Effector memory CD4-positive, alpha-beta T cell (primary cell): ENCODE measurements around the gene GTF3C2.
A peak's percentile ranks its signal among the peaks of the same experiment; 100 is the strongest.
"Not testable (repeated sequence)": the region's sequence is repeated elsewhere in the genome, so short reads cannot be mapped to it uniquely, and the experiment has no call there.

Experiments used
- DNase-seq, 3 donors: peaks; one replicate each; pipeline ENCODE4 v3.0.0-alpha.2; 2020
- H3K27ac ChIP-seq: 2 replicates; pipeline ENCODE4 v1.7.0; 2013; ENCODE audit warnings: mild to moderate bottlenecking, low read length, moderate library complexity; ENCODE audit not compliant: insufficient read depth, poor library complexity, severe bottlenecking
- H3K27me3 ChIP-seq: replicated peaks from 2 replicates; pipeline ENCODE4 v1.7.0; 2013; ENCODE audit warnings: mild to moderate bottlenecking, low read length; ENCODE audit not compliant: insufficient read depth, control insufficient read depth, poor library complexity, severe bottlenecking
- H3K36me3 ChIP-seq: 2 replicates; pipeline ENCODE4 v1.7.0; 2013; ENCODE audit warnings: mild to moderate bottlenecking, low read length, moderate library complexity; ENCODE audit not compliant: control insufficient read depth, insufficient read depth
- H3K4me1 ChIP-seq: 2 replicates; pipeline ENCODE4 v1.7.0; 2013; ENCODE audit warnings: low read length, mild to moderate bottlenecking; ENCODE audit not compliant: control insufficient read depth, insufficient read depth, poor library complexity, severe bottlenecking
- H3K4me3 ChIP-seq: 2 replicates; pipeline ENCODE4 v1.7.0; 2013; ENCODE audit warnings: low read length, low read depth, mild to moderate bottlenecking; ENCODE audit not compliant: insufficient read depth, poor library complexity, severe bottlenecking
- H3K9me3 ChIP-seq: 2 replicates; pipeline ENCODE4 v1.7.0; 2013; ENCODE audit warnings: mild to moderate bottlenecking, low read length, moderate library complexity; ENCODE audit not compliant: control insufficient read depth

GTF3C2 gene

GRCh38 chr2:27322301-27322765 is 34.2 kb downstream of the GTF3C2 start:
- peak overlapping the region; percentile 88 for H3K4me3 ChIP-seq
- peak overlapping the region; percentile 95 for H3K27ac ChIP-seq
- peaks cover 12% of the 10 kb centered on the region for H3K36me3 ChIP-seq
- peaks cover 13% of the 10 kb centered on the region for H3K4me1 ChIP-seq
- no peaks in the 10 kb centered on the region for H3K9me3 ChIP-seq
- no peak for DNase-seq
- H3K27me3 ChIP-seq = no peaks in the 10 kb centered on the region

DNA sequence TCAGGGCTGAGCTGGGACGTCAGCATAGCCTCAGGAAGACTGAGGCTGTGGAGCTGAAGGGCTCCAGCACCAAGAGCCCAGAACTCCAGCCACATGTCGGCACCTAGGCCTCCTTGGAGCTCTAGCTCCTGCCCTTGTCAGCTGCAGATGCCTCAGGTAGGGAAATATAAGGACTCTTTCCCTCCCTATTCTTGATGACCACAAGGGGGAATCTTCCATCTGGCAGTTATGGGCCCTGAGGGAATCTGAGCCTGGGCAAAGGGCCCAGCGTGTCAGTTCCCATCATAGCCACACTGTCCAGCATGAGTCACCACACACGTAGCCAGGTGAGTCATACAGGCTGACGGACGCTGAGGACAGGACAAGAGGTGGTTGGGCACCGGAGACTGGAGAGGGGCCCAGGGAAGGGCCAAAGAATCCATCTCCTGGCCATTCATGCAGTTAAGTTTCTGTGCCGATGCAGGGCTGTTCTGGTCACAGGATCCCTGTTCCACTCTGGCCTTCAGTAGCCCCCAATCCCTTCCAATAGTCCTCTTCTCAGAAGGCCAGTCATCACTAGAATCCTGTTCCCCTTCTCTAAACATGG is 35.5 kb downstream of the GTF3C2 start:
- Histone ChIP-seq H3K36me3 (peaks cover under 1% of the 10 kb centered on the region), H3K27ac (no peak overlapping the region), H3K9me3 (no peaks in the 10 kb centered on the region), H3K4me3 (no peak overlapping the region), H3K27me3 (no peaks in the 10 kb centered on the region), H3K4me1 (peaks cover 13% of the 10 kb centered on the region)
- no peak for DNase-seq

GRCh38 chr2:27319839-27320238 is 36.7 kb downstream of the GTF3C2 start:
- not testable (repeated sequence) for H3K27me3 ChIP-seq, H3K36me3 ChIP-seq, H3K4me3 ChIP-seq, H3K27ac ChIP-seq, DNase-seq, H3K9me3 ChIP-seq
- peaks cover 13% of the 10 kb centered on the region for H3K4me1 ChIP-seq

DNA sequence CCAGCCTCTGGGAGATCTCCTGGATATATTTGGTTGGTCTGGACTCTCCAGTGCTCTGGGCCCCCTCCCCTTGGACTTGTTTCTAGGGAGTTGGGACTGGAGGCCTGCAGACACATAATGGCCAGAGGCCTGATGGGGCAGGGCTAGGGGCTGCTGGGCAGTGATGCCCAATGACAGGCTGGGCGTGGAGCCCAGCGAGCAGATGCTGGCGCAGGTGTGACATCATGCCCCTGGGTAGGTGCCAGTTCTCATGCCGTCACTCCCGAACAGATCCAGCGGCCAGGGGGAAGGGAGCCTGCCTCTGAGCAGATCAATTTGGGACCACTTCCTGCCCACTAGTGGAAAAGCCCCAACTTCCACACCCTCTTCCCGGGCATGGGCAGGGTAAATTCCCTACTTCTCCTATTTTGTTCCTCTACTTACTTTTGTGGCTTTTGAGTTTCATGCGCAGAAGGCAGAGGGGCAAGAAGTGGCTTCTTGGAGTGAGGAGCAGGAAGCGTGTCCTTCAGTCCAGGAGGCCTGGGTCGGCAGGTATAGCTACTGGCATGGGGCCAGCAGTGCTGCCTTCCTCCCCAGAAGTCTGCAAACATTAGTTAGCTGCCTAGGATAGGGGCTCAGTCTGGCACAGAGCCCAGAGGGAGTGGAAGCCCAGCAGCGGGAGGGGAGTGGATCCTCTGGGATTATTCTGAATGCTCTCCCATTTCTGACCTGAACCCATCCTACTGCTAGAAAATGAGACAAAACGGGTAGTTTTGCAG is 39.7 kb downstream of the GTF3C2 start:
- H3K4me1 ChIP-seq = peaks cover under 1% of the 10 kb centered on the region
- no peaks in the 10 kb centered on the region for H3K9me3 ChIP-seq
- H3K4me3 ChIP-seq = no peak overlapping the region
- no peaks in the 10 kb centered on the region for H3K36me3 ChIP-seq
- H3K27ac ChIP-seq = no peak overlapping the region
- DNase-seq = no peak
- no peaks in the 10 kb centered on the region for H3K27me3 ChIP-seq

DNA sequence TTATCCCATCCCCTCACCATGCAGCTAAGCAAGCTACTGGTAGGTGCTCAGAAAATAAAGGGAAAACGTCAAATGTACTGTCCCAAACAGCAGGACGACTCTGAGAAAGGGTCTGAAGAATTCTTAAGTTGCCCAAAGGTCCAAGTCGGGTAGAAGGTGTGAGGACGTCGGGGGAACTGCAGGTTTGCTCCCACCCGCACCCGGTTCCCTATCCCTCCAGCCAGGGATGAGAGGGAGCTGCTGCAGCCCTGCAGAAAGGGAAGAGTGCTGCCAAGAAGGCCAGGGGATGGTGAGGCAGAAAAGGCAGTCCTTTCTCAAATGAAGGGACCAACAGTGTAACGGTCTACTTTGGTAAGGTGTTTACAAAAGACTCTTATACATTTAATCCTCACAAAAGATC is 41.4 kb downstream of the GTF3C2 start:
- Histone ChIP-seq H3K27me3 (no peaks in the 10 kb centered on the region), H3K36me3 (peaks cover 4% of the 10 kb centered on the region), H3K9me3 (no peaks in the 10 kb centered on the region), H3K4me3 (no peak overlapping the region), H3K4me1 (no peaks in the 10 kb centered on the region), H3K27ac (no peak overlapping the region)
- no peak for DNase-seq

DNA sequence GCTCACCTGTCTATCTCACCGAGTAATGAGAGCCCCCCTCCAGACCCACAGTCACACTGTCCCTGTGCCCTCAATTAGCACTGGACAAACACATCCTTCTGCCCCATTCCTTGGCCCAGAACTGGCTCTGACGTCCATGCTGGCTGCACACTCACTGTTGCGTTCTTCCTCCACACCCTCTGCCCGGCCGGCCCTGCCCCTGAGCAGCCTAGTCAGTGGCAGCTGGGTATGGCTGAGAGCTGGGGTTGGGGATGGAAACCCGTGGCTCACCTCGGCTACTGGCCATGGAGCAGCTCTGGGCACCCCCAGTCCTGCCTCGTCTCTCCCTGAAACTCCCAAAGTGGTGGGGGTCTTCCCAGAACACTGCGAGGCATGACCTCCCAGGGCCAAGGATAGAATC is 41.9 kb downstream of the GTF3C2 start:
- DNase-seq = no peak
- Histone ChIP-seq H3K9me3 (no peaks in the 10 kb centered on the region), H3K4me1 (no peaks in the 10 kb centered on the region), H3K27me3 (no peaks in the 10 kb centered on the region), H3K27ac (no peak overlapping the region), H3K36me3 (peaks cover 4% of the 10 kb centered on the region), H3K4me3 (no peak overlapping the region)

GRCh38 chr2:27313882-27314645 is 42.5 kb downstream of the GTF3C2 start:
- H3K27me3 ChIP-seq = no peaks in the 10 kb centered on the region
- H3K27ac ChIP-seq = no peak overlapping the region
- no peaks in the 10 kb centered on the region for H3K4me1 ChIP-seq
- no peak for DNase-seq
- no peak overlapping the region for H3K4me3 ChIP-seq
- H3K36me3 ChIP-seq = peaks cover 4% of the 10 kb centered on the region
- H3K9me3 ChIP-seq = no peaks in the 10 kb centered on the region

DNA sequence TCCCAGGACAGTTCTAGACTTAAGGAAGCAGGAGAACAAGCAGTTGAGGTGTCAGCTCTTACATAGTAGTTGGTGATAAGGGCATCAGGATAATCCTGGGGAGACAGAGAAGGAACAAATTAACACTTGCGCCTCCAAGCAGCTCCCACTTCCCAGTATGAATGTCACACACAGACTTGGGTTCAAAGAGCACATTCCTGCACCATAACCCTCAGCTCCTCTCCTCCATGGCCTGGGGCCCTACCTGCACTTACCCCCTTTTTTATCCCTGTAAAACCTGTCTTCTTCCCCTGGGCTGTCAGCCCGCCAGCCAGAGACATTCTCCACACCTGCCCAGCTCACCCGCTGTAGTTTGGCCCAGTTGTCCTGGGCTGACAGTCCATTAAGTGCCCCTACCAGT is 44.4 kb downstream of the GTF3C2 start:
- Histone ChIP-seq H3K4me3 (no peak overlapping the region), H3K4me1 (peaks cover 1% of the 10 kb centered on the region), H3K36me3 (peaks cover 4% of the 10 kb centered on the region), H3K27me3 (peaks cover under 1% of the 10 kb centered on the region), H3K27ac (no peak overlapping the region), H3K9me3 (no peaks in the 10 kb centered on the region)
- no peak for DNase-seq

DNA sequence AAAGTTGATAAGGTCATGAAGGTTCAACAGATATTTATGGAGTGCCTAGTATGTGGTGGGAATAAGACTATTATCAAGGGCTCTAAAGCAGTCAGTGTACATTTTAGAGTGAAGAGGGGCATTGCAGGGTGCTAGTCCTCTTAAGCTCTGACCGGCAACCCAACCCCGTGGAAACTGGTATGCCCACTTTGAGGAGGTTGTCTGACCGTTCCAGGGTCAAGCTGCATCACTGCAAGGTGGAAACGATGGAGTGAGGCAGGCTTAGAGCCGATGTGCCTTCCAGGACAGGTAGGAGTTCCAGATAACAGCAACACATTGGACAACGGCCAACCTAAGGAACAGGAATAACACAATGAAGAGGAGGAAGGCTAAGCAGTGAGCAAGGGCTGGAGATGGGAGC is 46.9 kb downstream of the GTF3C2 start:
- Histone ChIP-seq H3K36me3 (peaks cover 4% of the 10 kb centered on the region), H3K27me3 (peaks cover 14% of the 10 kb centered on the region), H3K27ac (no peak overlapping the region), H3K4me3 (no peak overlapping the region), H3K4me1 (peaks cover 11% of the 10 kb centered on the region), H3K9me3 (no peaks in the 10 kb centered on the region)
- no peak for DNase-seq

GRCh38 chr2:27308359-27308881 is 48.1 kb downstream of the GTF3C2 start, which contains the start of gene UCN:
TSS of gene UCN (minus strand) at chr2:27308445. CDS start at chr2:27307895, 550 bp downstream.
- no peak for DNase-seq

More at GRCh38 chr2:27308359-27308881, 48.1 kb downstream of the GTF3C2 start, which contains the start of gene UCN:
- H3K27ac ChIP-seq = no peak within 1 kb of the TSS
- peaks cover 4% of the 10 kb centered on the region for H3K36me3 ChIP-seq
- no peak within 1 kb of the TSS for H3K4me3 ChIP-seq
- H3K4me1 ChIP-seq = peaks cover 11% of the 10 kb centered on the region
- no peaks in the 10 kb centered on the region for H3K9me3 ChIP-seq
- H3K27me3 ChIP-seq = peaks cover 14% of the 10 kb centered on the region
